Stimulated activated naive B cell treated with anti-CD40 and anti-IgM and Interleukin-4, amounts not matched to agents 10 μg/mL and 1 μg/mL and 100 μg/mL, for 72 hours (primary cell): ENCODE data around the gene ARL15.

Source experiments
- ATAC-seq, 2 donors: fragments of 150-1000 bp; cut with Tn5 transposase; replicated peaks; 2 replicates each; pipeline ENCODE4 v1.10.0; 2021; ENCODE audit warnings: moderate library complexity in 1 of 2
- DNase-seq: peaks from one replicate; pipeline ENCODE4 v3.0.0; 2021
- H3K27ac Mint-ChIP-seq: one replicate; pipeline ENCODE4 v1.8.0; 2022; ENCODE audit warnings: mild to moderate bottlenecking, mixed read lengths
- H3K27me3 Mint-ChIP-seq, 2 donors: one replicate each; pipeline ENCODE4 v1.8.0; 2022; ENCODE audit warnings: mixed read lengths in 2 of 2
- H3K36me3 Mint-ChIP-seq, 2 donors: one replicate each; pipeline ENCODE4 v1.8.0; 2022; ENCODE audit warnings: mixed read lengths in 2 of 2, mild to moderate bottlenecking in 1 of 2
- H3K4me1 Mint-ChIP-seq, 2 donors: one replicate each; pipeline ENCODE4 v1.8.0; 2022; ENCODE audit warnings: mixed read lengths in 2 of 2, mild to moderate bottlenecking in 1 of 2
- H3K4me3 Mint-ChIP-seq, 2 donors: one replicate each; pipeline ENCODE4 v1.8.0; 2022; ENCODE audit warnings: mild to moderate bottlenecking in 2 of 2, mixed read lengths in 2 of 2, moderate library complexity in 1 of 2
- H3K9me3 Mint-ChIP-seq, 2 donors: one replicate each; pipeline ENCODE4 v1.8.0; 2022; ENCODE audit warnings: mixed read lengths in 2 of 2, mild to moderate bottlenecking in 1 of 2

ARL15 gene

GRCh38 chr5:54093861-54094260, 216.5 kb downstream of the ARL15 start:
- H3K4me3 Mint-ChIP-seq: no peak overlapping the region
- DNase-seq: no peak
- peaks cover 17 to 34% of the 10 kb centered on the region in 2 donors for H3K4me1 Mint-ChIP-seq
- H3K27me3 Mint-ChIP-seq: no peaks in the 10 kb centered on the region
- no peak overlapping the region for H3K27ac Mint-ChIP-seq
- no peaks in the 10 kb centered on the region for H3K9me3 Mint-ChIP-seq
- peaks cover 0 to 5% of the 10 kb centered on the region in 2 donors for H3K36me3 Mint-ChIP-seq
- ATAC-seq: peak; percentile 95 to 97

- DNase-seq (no peak), ATAC-seq (no peak)
- H3K9me3 Mint-ChIP-seq: no peaks in the 10 kb centered on the region
- H3K36me3 Mint-ChIP-seq: peaks cover 0 to 3% of the 10 kb centered on the region in 2 donors
- peaks cover 13 to 27% of the 10 kb centered on the region in 2 donors for H3K4me1 Mint-ChIP-seq
- H3K27me3 Mint-ChIP-seq: no peaks in the 10 kb centered on the region
- no peak overlapping the region for H3K4me3 Mint-ChIP-seq
- no peak overlapping the region for H3K27ac Mint-ChIP-seq
Measured at GRCh38 chr5:54093081-54093492, 217.3 kb downstream of the ARL15 start.

GRCh38 chr5:54091307-54092130, 218.9 kb downstream of the ARL15 start:
- no peak overlapping the region for H3K27ac Mint-ChIP-seq
- DNase-seq (no peak), ATAC-seq (no peak)
- peaks cover 0 to 3% of the 10 kb centered on the region in 2 donors for H3K36me3 Mint-ChIP-seq
- H3K27me3 Mint-ChIP-seq: no peaks in the 10 kb centered on the region
- no peak overlapping the region for H3K4me3 Mint-ChIP-seq
- H3K4me1 Mint-ChIP-seq: peaks cover 13 to 26% of the 10 kb centered on the region in 2 donors
- H3K9me3 Mint-ChIP-seq: no peaks in the 10 kb centered on the region

GRCh38 chr5:54090495-54091120, 219.8 kb downstream of the ARL15 start:
- DNase-seq (no peak), ATAC-seq (no peak)
- peaks cover 0 to 3% of the 10 kb centered on the region in 2 donors for H3K36me3 Mint-ChIP-seq
- peaks cover 10 to 17% of the 10 kb centered on the region in 2 donors for H3K4me1 Mint-ChIP-seq
- H3K9me3 Mint-ChIP-seq: no peaks in the 10 kb centered on the region
- no peak overlapping the region for H3K4me3 Mint-ChIP-seq
- H3K27me3 Mint-ChIP-seq: no peaks in the 10 kb centered on the region
- no peak overlapping the region for H3K27ac Mint-ChIP-seq

- peaks cover 2 to 5% of the 10 kb centered on the region in 2 donors for H3K4me1 Mint-ChIP-seq
- ATAC-seq: no peak
- H3K36me3 Mint-ChIP-seq: peaks cover 6% of the 10 kb centered on the region in 2 donors
- no peak for DNase-seq
- H3K4me3 Mint-ChIP-seq: no peak overlapping the region
- peaks cover 0 to under 1% of the 10 kb centered on the region in 2 donors for H3K9me3 Mint-ChIP-seq
- H3K27me3 Mint-ChIP-seq: no peaks in the 10 kb centered on the region
- H3K27ac Mint-ChIP-seq: no peak overlapping the region
Measured at GRCh38 chr5:54088081-54088480, 222.3 kb downstream of the ARL15 start.

- H3K36me3 Mint-ChIP-seq: peaks cover 13% of the 10 kb centered on the region in 2 donors
- peaks cover 2 to 5% of the 10 kb centered on the region in 2 donors for H3K4me1 Mint-ChIP-seq
- H3K27me3 Mint-ChIP-seq: no peaks in the 10 kb centered on the region
- DNase-seq (no peak), ATAC-seq (no peak)
- no peak overlapping the region for H3K4me3 Mint-ChIP-seq
- no peak overlapping the region for H3K27ac Mint-ChIP-seq
- H3K9me3 Mint-ChIP-seq: peaks cover 0 to 6% of the 10 kb centered on the region in 2 donors
Measured at GRCh38 chr5:54087436-54087835, 222.9 kb downstream of the ARL15 start.

GRCh38 chr5:54086191-54086590, 224.2 kb downstream of the ARL15 start:
- ATAC-seq (no peak), DNase-seq (no peak)
- peaks cover 4 to 13% of the 10 kb centered on the region in 2 donors for H3K4me1 Mint-ChIP-seq
- peaks cover 5 to 10% of the 10 kb centered on the region in 2 donors for H3K9me3 Mint-ChIP-seq
- no peak overlapping the region for H3K27ac Mint-ChIP-seq
- no peak overlapping the region for H3K4me3 Mint-ChIP-seq
- no peaks in the 10 kb centered on the region for H3K27me3 Mint-ChIP-seq
- peaks cover 17 to 23% of the 10 kb centered on the region in 2 donors for H3K36me3 Mint-ChIP-seq

GRCh38 chr5:54084696-54085095, 225.7 kb downstream of the ARL15 start:
- ATAC-seq (no peak), DNase-seq (no peak)
- Mint-ChIP-seq H3K9me3 (peaks cover 6 to 11% of the 10 kb centered on the region in 2 donors), H3K4me1 (peaks cover 4 to 11% of the 10 kb centered on the region in 2 donors), H3K36me3 (peaks cover 21 to 26% of the 10 kb centered on the region in 2 donors), H3K27me3 (no peaks in the 10 kb centered on the region), H3K27ac (no peak overlapping the region), H3K4me3 (no peak overlapping the region)

GRCh38 chr5:54083851-54084250, 226.5 kb downstream of the ARL15 start:
- Mint-ChIP-seq H3K4me1 (peaks cover 4 to 11% of the 10 kb centered on the region in 2 donors), H3K27ac (no peak overlapping the region), H3K27me3 (no peaks in the 10 kb centered on the region), H3K4me3 (no peak overlapping the region), H3K36me3 (peaks cover 21 to 26% of the 10 kb centered on the region in 2 donors), H3K9me3 (peaks cover 6 to 11% of the 10 kb centered on the region in 2 donors)
- no peak for ATAC-seq
- DNase-seq: no peak

- Mint-ChIP-seq H3K27ac (no peak overlapping the region), H3K9me3 (peaks cover 6 to 11% of the 10 kb centered on the region in 2 donors), H3K4me3 (no peak overlapping the region), H3K4me1 (peaks cover 4 to 11% of the 10 kb centered on the region in 2 donors), H3K27me3 (no peaks in the 10 kb centered on the region), H3K36me3 (peaks cover 21 to 26% of the 10 kb centered on the region in 2 donors)
- no peak for ATAC-seq
- no peak for DNase-seq
Measured at GRCh38 chr5:54083245-54083644, 227.1 kb downstream of the ARL15 start.

- no peak overlapping the region for H3K27ac Mint-ChIP-seq
Measured at GRCh38 chr5:54081415-54081814, 229.0 kb downstream of the ARL15 start.

GRCh38 chr5:54080831-54081230, 229.5 kb downstream of the ARL15 start:
- Mint-ChIP-seq H3K4me1 (peaks cover 4 to 11% of the 10 kb centered on the region in 2 donors), H3K27ac (no peak overlapping the region), H3K4me3 (no peak overlapping the region), H3K27me3 (no peaks in the 10 kb centered on the region), H3K36me3 (peaks cover 23 to 30% of the 10 kb centered on the region in 2 donors), H3K9me3 (peaks cover 6 to 11% of the 10 kb centered on the region in 2 donors)
- DNase-seq (no peak), ATAC-seq (peak; percentile 55 to 67)

More at GRCh38 chr5:54081415-54081814, 229.0 kb downstream of the ARL15 start:
- H3K9me3 Mint-ChIP-seq: peaks cover 6 to 11% of the 10 kb centered on the region in 2 donors
- H3K36me3 Mint-ChIP-seq: peaks cover 21 to 26% of the 10 kb centered on the region in 2 donors
- ATAC-seq (peak; percentile 67 to 76), DNase-seq (no peak)
- H3K4me3 Mint-ChIP-seq: no peak overlapping the region
- peaks cover 4 to 11% of the 10 kb centered on the region in 2 donors for H3K4me1 Mint-ChIP-seq
- no peaks in the 10 kb centered on the region for H3K27me3 Mint-ChIP-seq

GRCh38 chr5:54073735-54074134, 236.6 kb downstream of the ARL15 start:
- H3K9me3 Mint-ChIP-seq: no peaks in the 10 kb centered on the region
- H3K4me3 Mint-ChIP-seq: no peak overlapping the region
- H3K27ac Mint-ChIP-seq: no peak overlapping the region
- no peaks in the 10 kb centered on the region for H3K27me3 Mint-ChIP-seq
- ATAC-seq: no peak
- H3K4me1 Mint-ChIP-seq: no peaks in the 10 kb centered on the region
- no peak for DNase-seq
- peaks cover 2 to 7% of the 10 kb centered on the region in 2 donors for H3K36me3 Mint-ChIP-seq

- H3K27me3 Mint-ChIP-seq: no peaks in the 10 kb centered on the region
- no peak overlapping the region for H3K27ac Mint-ChIP-seq
- no peak overlapping the region for H3K4me3 Mint-ChIP-seq
- ATAC-seq (no peak), DNase-seq (no peak)
- peaks cover 2 to 7% of the 10 kb centered on the region in 2 donors for H3K36me3 Mint-ChIP-seq
- H3K9me3 Mint-ChIP-seq: no peaks in the 10 kb centered on the region
- H3K4me1 Mint-ChIP-seq: no peaks in the 10 kb centered on the region
Measured at GRCh38 chr5:54073131-54073530, 237.2 kb downstream of the ARL15 start.
